HG03521 (cell line): ENCODE measurements around the gene KAZN.

Source experiments
- ATAC-seq: cut with Tn5 transposase; IDR thresholded peaks from one replicate; pipeline ENCODE4 v1.9.1; 2021; ENCODE audit warnings: mild to moderate bottlenecking, moderate library complexity; ENCODE audit not compliant: unreplicated experiment

The KAZN gene

GRCh38 chr1:14738647-14739046, 140.2 kb downstream of the KAZN start:
- ATAC-seq = no peak

GRCh38 chr1:14739082-14739832, 140.8 kb downstream of the KAZN start:
- no peak for ATAC-seq

- no peak for ATAC-seq
These were observed 141.5 kb downstream of the KAZN start for GRCh38 chr1:14740016-14740415.

GRCh38 chr1:14741082-14741481, 142.6 kb downstream of the KAZN start:
- no peak for ATAC-seq

DNA sequence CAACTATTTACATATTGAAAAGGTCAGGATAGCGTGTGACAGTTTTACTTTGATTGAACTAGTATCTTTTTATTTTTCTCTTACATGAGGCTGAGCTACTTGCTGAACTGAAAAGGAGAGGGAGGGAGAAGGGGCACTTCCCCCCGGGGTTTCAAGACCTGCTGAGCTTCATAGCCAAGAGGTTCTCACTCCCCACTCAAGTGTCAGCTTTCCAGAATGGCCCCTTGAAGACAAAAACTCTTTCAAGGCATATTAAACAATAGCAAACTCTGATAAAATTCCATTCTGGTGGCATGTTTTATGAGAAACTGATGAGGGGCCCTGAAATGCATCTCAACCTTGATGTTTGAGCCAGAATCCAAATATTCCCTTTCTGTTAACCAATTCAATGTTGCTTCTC, 143.0 kb downstream of the KAZN start:
- no peak for ATAC-seq

DNA sequence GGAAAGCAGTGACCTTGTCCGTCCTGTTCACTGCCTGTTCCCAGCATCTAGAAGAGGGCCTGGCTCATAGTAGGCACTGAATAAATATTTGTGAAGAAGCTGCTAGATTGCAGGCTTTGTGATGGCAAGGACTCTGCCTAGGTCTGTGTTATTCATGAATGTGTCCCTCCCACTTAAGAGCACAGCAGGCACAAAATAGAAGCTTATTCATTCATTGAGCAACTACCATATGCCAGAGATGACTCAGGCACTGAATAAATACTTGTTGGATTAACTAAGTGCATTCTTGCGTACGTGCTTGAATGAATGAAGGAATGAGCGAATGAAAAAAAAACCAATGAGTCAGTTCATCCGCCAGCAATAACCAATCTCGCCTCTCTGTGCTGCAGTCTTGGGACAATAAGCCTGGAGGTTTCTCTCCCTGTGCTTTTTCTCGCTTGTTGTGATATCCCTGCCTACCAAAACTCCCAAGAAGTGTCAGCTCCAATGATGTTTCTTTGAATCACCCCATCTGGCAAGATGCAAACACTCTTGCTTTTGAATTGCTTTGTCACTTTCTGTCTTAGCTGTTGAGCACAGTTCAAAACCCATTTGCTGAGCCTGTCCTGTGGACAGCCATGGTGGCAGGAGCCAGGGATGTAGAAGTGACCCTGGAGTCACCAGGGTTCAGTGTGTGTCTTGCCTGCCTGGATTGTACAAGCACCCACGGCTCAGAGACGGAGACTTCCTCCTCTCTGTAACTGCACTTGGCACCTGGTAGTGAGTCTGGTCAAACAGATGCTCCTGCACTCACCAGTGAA, 143.9 kb downstream of the KAZN start:
- no peak for ATAC-seq

DNA sequence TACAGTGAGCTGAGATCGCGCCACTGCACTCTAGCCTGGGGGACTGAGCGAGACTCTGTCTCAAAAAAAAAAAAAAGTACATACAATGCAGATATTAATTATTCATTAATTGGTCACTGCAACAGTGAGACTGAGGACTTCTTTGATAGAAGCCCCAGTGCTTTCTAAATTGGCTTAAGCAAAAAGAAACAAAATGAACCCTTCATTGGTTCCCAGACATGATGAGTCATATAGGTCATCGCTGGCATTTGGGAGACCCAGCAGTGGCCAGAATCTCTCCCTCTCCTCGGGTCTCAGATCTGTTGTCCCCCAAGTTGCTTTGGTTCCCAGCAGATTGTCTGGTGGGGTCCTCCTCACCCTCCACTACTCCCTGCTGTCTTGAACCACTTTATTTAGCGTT, 144.9 kb downstream of the KAZN start:
- no peak for ATAC-seq

- no peak for ATAC-seq
These were observed 146.7 kb downstream of the KAZN start for GRCh38 chr1:14745001-14745720.

DNA sequence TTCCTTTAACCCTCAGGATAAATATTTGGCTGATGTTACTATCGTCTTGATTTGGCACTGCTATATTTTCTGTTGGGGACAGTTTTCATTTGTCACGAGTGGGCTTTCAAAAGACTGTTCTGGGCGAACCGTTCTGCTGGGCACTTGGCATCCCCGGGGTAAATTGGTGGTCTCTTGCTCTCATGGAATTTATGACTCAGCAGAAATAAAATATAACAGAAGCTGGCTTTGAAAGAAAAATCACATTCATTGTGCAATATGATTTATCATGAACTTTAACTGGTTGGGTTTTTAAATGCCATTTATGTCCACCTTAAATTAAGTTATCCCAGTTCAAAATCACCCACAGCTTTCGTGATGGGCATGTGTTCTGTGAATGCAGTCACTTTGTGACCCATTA, 147.3 kb downstream of the KAZN start:
- ATAC-seq = no peak

GRCh38 chr1:14746393-14746792, 147.9 kb downstream of the KAZN start:
- no peak for ATAC-seq

DNA sequence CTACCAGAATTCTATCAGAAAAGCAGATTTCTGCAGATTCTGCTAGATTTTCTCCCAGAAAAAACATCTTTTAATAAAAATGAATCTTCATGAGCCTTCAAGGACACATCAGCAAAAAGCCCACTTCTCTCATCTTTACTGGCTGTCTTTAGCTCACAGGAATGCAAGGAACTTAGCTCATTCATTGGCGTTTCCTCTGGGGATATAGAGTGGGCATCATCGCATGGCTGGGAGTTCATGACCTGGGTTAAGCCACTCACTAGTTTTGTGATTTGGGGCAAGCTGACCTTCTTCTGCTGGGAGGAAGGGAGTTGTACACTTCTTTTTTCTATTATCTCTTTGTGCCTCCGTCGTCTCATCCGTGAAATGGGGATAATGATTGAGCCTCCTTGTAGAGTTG, 149.7 kb downstream of the KAZN start:
- no peak for ATAC-seq

DNA sequence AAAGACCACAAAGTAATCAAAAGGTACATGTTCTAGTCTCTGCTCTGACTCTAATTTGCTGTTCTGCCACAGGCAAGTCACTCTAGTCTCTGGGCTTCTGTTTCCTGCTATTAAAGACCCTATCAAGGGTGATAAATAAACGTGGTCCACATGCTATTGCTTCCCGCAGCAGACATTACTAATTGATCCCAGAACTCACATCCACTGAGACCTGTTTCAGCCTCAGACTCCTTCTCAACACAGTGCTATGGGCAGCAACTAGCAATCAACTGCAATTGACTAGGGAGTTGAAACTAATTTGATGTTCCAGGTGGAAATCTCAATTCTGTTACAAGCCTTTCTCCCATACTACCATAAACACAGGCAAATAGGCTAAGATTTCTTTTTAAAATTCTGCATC, 150.5 kb downstream of the KAZN start:
- no peak for ATAC-seq

DNA sequence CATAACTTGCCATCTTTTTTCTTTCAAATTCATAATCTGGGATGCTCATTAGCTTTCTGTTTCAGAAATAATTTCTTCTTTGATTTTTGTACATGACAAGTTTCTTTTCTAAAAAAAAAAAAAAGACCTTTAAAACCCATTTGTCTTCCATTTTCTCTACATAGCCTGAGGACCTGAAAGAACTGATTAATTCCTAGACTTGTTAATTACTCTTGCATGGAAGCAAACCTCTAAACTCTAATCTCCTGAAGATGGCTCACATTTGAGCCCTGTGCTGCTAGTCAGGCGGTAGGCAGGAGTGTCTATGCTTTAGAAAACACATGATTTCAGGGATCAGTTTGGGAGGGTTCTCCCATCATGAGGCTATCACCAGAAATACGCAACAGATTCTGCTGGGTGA, 152.0 kb downstream of the KAZN start:
- ATAC-seq = no peak

GRCh38 chr1:14755518-14756252, 157.2 kb downstream of the KAZN start:
- ATAC-seq = no peak

- ATAC-seq = no peak
These were observed 158.3 kb downstream of the KAZN start for GRCh38 chr1:14756589-14757285.

DNA sequence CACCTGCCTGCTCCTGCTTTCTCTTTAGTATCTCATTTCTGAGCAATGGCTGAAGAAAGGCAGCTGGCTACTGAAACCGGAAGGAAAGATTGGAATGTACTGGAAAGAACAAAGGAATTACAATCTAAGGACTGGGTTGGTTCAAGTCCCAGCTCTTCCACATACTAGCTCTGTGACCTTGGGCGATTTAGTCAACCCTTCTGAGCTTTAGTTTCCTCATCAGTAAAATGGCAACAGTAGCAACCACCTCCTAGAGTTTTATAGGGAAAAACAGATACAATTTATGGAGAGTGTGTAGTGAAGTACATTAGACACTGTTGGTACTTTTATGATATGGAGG, 158.8 kb downstream of the KAZN start:
- ATAC-seq = no peak

- ATAC-seq = no peak
These were observed 160.7 kb downstream of the KAZN start for GRCh38 chr1:14759042-14759818.

GRCh38 chr1:14759843-14760242, 161.4 kb downstream of the KAZN start:
- ATAC-seq = no peak

DNA sequence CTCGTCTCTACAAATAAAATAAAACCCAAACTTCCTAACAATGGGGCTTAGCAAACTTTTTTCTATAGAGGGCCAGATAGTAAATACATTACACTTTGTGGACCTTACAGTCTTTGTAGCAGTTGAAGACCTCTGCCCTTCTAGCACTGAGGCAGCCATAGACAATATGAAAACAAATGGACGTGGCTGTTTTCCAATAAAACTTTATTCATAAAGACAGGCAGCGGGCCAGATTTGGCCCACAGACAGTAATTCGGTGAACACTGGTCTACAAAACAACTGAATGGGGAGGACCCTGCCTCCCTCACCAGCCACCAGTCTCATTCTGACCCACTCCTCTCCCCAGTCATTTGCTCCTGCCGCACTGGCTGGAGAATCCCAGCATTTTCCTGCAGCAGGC, 162.3 kb downstream of the KAZN start:
- ATAC-seq = no peak
